Measurements from ENCODE around the gene CRB2. TPM values are rescaled to one million over a fixed set of nuclear protein-coding genes. Genes with fewer than 3 reads are reported as not detected.

Gene CRB2
- total RNA-seq, 1 donor from 2014 or later: not detected

DNA sequence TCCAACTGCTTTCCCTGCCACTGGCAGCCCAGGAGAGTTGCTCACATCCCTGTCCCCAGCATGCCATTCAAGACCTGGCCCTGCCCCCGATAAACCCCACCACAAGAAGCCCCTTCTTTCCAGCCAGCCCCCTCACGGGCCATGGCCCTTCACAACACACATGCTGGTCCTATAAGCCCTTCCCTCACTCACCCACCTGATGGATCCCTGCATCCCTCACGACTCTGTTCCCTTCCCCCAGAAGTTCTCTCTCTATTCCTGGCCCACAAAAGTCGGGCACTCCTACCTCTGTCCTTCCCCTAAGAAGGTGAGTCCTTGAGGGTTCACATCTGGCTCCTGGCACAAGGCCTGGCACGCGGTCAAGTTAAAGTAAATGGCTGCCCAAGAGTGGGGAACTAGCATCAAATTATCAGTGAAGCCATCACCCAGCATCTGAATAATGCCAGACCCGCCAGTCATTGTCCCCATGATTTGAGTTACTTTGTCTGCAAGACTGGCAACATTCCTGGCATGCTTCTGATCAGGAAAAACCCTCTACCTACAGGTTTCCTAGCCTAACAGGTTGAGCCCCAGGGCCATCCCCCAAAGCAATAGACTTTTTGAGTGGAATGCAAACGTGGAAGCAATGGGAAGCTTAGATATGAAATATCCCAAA, 65.9 kb downstream of the CRB2 start:
- no peaks in the 10 kb centered on the region for H3K27me3 ChIP-seq (ENCODE audit: low read depth)
- DNase-seq (no peak), ATAC-seq (no peak)
- intact Hi-C loops (cut with DNase I): no loop called here
- no peak overlapping the region for H3K27ac ChIP-seq
- H3K4me1 ChIP-seq: no peaks in the 10 kb centered on the region
- no peaks in the 10 kb centered on the region for H3K9me3 ChIP-seq
- H3K4me3 ChIP-seq: no peak overlapping the region
- H3K36me3 ChIP-seq: peaks cover 7% of the 10 kb centered on the region
- TF ChIP-seq CTCF (IDR thresholded peaks at IDR 0.05): no peak

DNA sequence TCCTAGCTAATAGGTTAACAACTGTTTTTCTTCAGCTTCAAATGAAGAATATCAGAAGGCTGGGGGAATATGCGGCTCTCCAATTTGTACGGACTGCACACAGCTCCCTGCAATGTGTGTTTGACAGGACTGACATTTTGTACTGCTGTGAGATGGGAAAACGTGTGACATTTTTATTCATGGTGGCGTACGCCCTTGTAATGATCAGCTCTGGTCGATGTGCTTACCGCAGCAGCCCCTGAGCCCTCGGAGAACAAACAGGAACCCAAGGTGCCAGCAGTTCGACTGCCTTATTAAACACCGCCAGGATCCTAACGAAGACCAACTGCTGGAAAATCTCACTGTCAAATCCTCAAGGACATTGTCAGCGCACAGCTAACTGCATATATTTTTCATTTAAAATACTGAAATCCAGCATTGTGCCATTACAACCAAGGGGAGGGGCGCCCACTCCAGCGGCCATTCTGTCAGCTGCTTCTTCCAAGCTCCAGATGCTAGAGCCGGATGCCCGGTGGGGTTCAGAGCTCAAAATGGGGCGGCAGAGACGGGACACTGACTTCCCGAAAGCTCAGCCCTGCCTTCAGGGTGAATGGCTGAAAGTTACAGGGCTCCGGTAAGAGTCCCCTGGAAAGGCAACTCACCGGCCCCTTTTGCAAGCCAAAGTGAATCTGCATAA, 66.8 kb downstream of the CRB2 start:
- TF ChIP-seq CTCF (IDR thresholded peaks at IDR 0.05): no peak
- DNase-seq (no peak), ATAC-seq (no peak)
- no peaks in the 10 kb centered on the region for H3K9me3 ChIP-seq
- peaks cover 9% of the 10 kb centered on the region for H3K36me3 ChIP-seq
- no peaks in the 10 kb centered on the region for H3K27me3 ChIP-seq (ENCODE audit: low read depth)
- H3K4me3 ChIP-seq: no peak overlapping the region
- intact Hi-C loops (cut with DNase I): no loop called here
- no peaks in the 10 kb centered on the region for H3K4me1 ChIP-seq
- no peak overlapping the region for H3K27ac ChIP-seq

DNA sequence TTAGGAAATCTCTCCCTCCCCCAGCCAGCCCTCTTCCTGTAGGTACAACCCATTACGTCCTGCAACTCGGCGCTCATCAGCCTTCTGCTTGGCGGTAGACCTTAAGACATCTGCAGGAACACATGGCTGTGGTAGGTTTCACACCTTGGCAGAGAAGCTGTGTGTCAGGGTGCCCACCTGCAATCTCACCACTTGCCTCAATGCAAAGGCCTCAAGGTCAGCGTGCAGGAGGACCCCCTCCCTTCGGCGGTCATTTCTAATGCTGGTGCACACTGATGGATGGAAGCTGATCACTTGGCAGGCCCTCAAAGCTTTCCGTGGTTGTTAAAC, 67.3 kb downstream of the CRB2 start:
- intact Hi-C loops (cut with DNase I): no loop called here
- TF ChIP-seq CTCF (IDR thresholded peaks at IDR 0.05): no peak
- Histone ChIP-seq H3K27me3 (ENCODE audit: low read depth) (no peaks in the 10 kb centered on the region), H3K4me3 (no peak overlapping the region), H3K27ac (no peak overlapping the region), H3K9me3 (no peaks in the 10 kb centered on the region), H3K4me1 (no peaks in the 10 kb centered on the region), H3K36me3 (peaks cover 9% of the 10 kb centered on the region)
- DNase-seq (no peak), ATAC-seq (no peak)

DNA sequence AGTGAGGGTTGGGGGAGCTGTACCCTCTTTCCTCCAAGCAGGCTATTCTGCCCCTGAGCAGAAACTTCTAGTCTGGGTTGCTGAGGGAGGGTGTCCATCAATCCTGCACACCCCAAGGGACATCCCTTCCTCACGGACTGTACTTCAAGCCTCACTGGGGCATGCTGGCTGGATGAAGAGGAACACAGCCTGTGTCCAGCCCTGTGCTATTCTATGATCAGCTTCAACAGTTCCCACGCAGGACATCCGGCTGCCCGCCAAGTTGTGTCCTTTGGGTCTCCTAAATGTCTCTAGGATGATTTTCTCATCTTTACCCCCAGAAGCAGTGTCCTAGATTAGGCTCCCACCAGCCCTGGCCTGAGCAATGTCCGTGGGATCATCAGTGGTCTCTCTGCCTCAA, 68.1 kb downstream of the CRB2 start:
- no peak for DNase-seq
- TF ChIP-seq CTCF (IDR thresholded peaks at IDR 0.05): no peak
- intact Hi-C loops (cut with DNase I): no loop called here
- no peak overlapping the region for H3K4me3 ChIP-seq
- H3K9me3 ChIP-seq: no peaks in the 10 kb centered on the region
- peaks cover 9% of the 10 kb centered on the region for H3K36me3 ChIP-seq
- H3K27ac ChIP-seq: no peak overlapping the region
- H3K27me3 ChIP-seq (ENCODE audit: low read depth): no peaks in the 10 kb centered on the region
- H3K4me1 ChIP-seq: no peaks in the 10 kb centered on the region
- ATAC-seq: no peak

GRCh38 chr9:123424552-123425225, 68.7 kb downstream of the CRB2 start:
- Histone ChIP-seq H3K9me3 (no peaks in the 10 kb centered on the region), H3K4me1 (no peaks in the 10 kb centered on the region), H3K4me3 (no peak overlapping the region), H3K27me3 (ENCODE audit: low read depth) (no peaks in the 10 kb centered on the region), H3K27ac (no peak overlapping the region), H3K36me3 (peaks cover 9% of the 10 kb centered on the region)
- no peak for TF ChIP-seq CTCF (IDR thresholded peaks at IDR 0.05)
- intact Hi-C loops (cut with DNase I): no loop called here
- no peak for DNase-seq
- no peak for ATAC-seq

All from lower lobe of right lung (tissue), 2 donors.